ENCODE measurements around the gene MAMSTR. TPM values are rescaled to one million over a fixed set of nuclear protein-coding genes. Genes with fewer than 3 reads are reported as not detected.

MAMSTR gene
- total RNA-seq, 1 experiment from 2014 or later = 1.6 TPM

DNA sequence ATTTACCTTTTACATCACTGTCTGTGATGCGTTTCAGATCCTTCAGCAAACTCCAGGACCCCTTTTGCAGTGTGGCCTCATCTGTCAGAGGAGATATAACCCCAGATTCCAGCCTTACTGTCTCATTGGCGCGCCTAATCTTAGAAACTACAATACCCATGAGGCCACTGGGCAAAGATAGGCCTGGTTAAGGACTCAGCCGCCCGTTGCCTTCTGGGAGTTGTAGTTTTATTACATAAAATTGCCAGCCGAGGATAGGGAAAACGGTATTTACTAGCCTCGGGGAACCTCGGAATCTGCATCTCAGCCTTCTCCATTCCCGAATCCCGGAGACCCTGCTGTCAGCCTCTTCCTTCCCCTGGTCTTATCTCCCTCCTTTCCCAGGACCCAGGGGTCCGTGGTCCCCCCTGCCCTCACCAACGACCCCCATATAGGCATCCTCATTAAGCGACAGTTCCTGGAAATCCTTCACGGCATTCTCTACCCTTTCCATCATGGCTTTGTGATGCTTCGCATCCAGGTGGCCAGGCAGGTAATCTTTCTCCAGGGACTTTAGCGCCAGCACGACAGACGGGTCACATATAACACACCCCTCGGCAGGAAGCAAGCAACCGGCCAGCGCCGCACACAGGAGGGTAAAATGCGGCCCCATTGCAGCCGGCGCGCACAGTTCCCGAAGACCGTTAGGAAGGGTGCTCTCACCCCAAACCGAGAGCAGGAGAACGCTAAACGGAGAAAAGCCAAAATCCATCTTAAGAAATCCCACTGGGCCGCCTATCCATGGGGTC is 25.9 kb upstream of the MAMSTR start:
- Histone ChIP-seq H3K4me2 (ENCODE audit: insufficient read depth, insufficient read length, low read length) (no peak overlapping the region), H2AFZ (ENCODE audit: low read length) (no peak overlapping the region), H2AK5ac (ENCODE audit: insufficient read length, low read length) (no peak overlapping the region), H3K14ac (ENCODE audit: insufficient read depth, low read length) (no peak overlapping the region), H2BK12ac (ENCODE audit: insufficient read length, low read depth, low read length) (no peak overlapping the region), H2BK20ac (ENCODE audit: low read depth, low read length, poor library complexity, severe bottlenecking) (no peak overlapping the region), H3K23ac (ENCODE audit: insufficient read length, low read depth, low read length) (no peak overlapping the region), H3K9me3 (ENCODE audit: control insufficient read depth, low read depth, low read length) (no peaks in the 10 kb centered on the region), H2BK5ac (ENCODE audit: insufficient read length, low read length) (no peak overlapping the region), H3K79me2 (ENCODE audit: insufficient read depth, low read length) (peaks cover 3% of the 10 kb centered on the region; the same call in 1 of the 2 replicates), H3K4me1 (ENCODE audit: insufficient read depth, low read length) (no peaks in the 10 kb centered on the region), H3K18ac (ENCODE audit: insufficient read length, low read depth, low read length) (no peak overlapping the region), H3K27me3 (ENCODE audit: insufficient read depth, low read length) (no peaks in the 10 kb centered on the region), H4K91ac (ENCODE audit: insufficient read length, low read depth, low read length) (no peak overlapping the region), H3K27ac (ENCODE audit: insufficient read length, low read depth, low read length) (no peak overlapping the region), H3T11ph (ENCODE audit: low read length) (no peak overlapping the region), H3K23me2 (ENCODE audit: insufficient read length, low read depth, low read length, poor library complexity, severe bottlenecking) (peaks cover 5% of the 10 kb centered on the region), H3K4ac (ENCODE audit: low read depth, low read length) (no peak overlapping the region), H3K9ac (ENCODE audit: extremely low read depth, insufficient read length, low read length) (no peak overlapping the region), H3K56ac (ENCODE audit: insufficient read length, low read depth, low read length) (no peak overlapping the region), H4K5ac (ENCODE audit: insufficient read length, low read depth, low read length) (no peak overlapping the region), H2BK120ac (ENCODE audit: low read depth, low read length, poor library complexity, severe bottlenecking) (no peak overlapping the region), H4K20me1 (ENCODE audit: control insufficient read depth, insufficient read depth, insufficient read length) (no peaks in the 10 kb centered on the region), H2BK15ac (ENCODE audit: low read depth, low read length) (no peak overlapping the region), H4K8ac (replicated peaks; ENCODE audit: insufficient read length, low read depth, low read length) (no peak overlapping the region), H3K79me1 (ENCODE audit: insufficient read depth, low read depth, low read length, poor library complexity, severe bottlenecking) (peaks cover 2% of the 10 kb centered on the region)
- TF ChIP-seq, protein P1, sequence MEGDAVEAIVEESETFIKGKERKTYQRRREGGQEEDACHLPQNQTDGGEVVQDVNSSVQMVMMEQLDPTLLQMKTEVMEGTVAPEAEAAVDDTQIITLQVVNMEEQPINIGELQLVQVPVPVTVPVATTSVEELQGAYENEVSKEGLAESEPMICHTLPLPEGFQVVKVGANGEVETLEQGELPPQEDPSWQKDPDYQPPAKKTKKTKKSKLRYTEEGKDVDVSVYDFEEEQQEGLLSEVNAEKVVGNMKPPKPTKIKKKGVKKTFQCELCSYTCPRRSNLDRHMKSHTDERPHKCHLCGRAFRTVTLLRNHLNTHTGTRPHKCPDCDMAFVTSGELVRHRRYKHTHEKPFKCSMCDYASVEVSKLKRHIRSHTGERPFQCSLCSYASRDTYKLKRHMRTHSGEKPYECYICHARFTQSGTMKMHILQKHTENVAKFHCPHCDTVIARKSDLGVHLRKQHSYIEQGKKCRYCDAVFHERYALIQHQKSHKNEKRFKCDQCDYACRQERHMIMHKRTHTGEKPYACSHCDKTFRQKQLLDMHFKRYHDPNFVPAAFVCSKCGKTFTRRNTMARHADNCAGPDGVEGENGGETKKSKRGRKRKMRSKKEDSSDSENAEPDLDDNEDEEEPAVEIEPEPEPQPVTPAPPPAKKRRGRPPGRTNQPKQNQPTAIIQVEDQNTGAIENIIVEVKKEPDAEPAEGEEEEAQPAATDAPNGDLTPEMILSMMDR (conservative IDR thresholded peaks at IDR 0.05) = no peak
- H3K4me3 Mint-ChIP-seq = peak overlapping the region in 1 of 2 experiments; percentile 43; a peak in 1 of 5 replicates
- H3K36me3 Mint-ChIP-seq (ENCODE audit: insufficient read depth in 1 of 3, low read depth in 3 of 3) = peaks cover 11 to 22% (median 21%) of the 10 kb centered on the region in 3 experiments; a peak in 6 of 7 replicates
- H3K4me1 Mint-ChIP-seq = peaks cover 27 to 33% of the 10 kb centered on the region in 2 experiments
- H3K9me3 Mint-ChIP-seq = no peaks in the 10 kb centered on the region; a peak in 1 of 5 replicates
- H3K27me3 Mint-ChIP-seq (ENCODE audit: low read depth) = peaks cover 11% of the 10 kb centered on the region
- DNase-seq = peak; percentile 70
- no CpG with 5 or more reads among the region's 33 CpGs for WGBS (ENCODE audit: extremely low coverage, insufficient read length, low lambda C conversion rate)
- peak overlapping the region; percentile 65 to 94 (median 79); a peak in 5 of 7 replicates for H3K27ac Mint-ChIP-seq

All from H9 (cell line).